DOHH2 (cell line): ENCODE data around the gene ESYT2.

Experiments
- EZH2phosphoT487 ChIP-seq: fragments of 200-600 bp; sonication (generic); IDR thresholded peaks from 2 replicates; pipeline ENCODE4 v1.6.1; 2017; ENCODE audit warnings: borderline replicate concordance, mild to moderate bottlenecking, antibody characterized with exemption, low read length, moderate library complexity, mixed read lengths
- TF ChIP-seq, protein P1 (sequence below): fragments of 200-600 bp; sonication (generic); IDR thresholded peaks from one replicate; pipeline ENCODE4 v1.5.1; 2014; ENCODE audit warnings: antibody characterized with exemption, mild to moderate bottlenecking, low read depth, low read length; ENCODE audit not compliant: poor library complexity, severe bottlenecking

DNA sequence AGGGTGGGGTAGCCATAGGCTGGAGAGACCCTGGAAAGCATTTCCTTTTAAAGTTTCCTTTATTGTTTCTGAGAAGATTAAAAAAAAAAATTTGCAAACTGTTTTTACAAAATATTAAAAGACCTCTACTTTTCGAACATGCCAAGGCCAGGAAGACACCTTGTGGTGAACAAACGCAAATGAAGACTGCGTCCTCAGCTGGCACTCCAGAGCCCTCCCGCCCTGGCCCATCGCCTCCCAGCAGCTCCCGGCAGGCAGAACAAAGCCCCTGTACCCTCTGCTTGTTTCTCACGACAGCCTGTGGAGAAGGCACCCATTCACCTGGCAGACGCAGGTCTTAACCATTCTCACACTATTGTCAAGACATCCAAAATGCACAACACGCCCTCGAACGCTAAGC lies 56.4 kb downstream of the ESYT2 start:
- no peak for TF ChIP-seq EZH2phosphoT487
- TF ChIP-seq, protein P1, sequence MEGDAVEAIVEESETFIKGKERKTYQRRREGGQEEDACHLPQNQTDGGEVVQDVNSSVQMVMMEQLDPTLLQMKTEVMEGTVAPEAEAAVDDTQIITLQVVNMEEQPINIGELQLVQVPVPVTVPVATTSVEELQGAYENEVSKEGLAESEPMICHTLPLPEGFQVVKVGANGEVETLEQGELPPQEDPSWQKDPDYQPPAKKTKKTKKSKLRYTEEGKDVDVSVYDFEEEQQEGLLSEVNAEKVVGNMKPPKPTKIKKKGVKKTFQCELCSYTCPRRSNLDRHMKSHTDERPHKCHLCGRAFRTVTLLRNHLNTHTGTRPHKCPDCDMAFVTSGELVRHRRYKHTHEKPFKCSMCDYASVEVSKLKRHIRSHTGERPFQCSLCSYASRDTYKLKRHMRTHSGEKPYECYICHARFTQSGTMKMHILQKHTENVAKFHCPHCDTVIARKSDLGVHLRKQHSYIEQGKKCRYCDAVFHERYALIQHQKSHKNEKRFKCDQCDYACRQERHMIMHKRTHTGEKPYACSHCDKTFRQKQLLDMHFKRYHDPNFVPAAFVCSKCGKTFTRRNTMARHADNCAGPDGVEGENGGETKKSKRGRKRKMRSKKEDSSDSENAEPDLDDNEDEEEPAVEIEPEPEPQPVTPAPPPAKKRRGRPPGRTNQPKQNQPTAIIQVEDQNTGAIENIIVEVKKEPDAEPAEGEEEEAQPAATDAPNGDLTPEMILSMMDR, result no peak
